IPS-15b (cell line): ENCODE measurements around the gene ACTMAP.
A peak's percentile ranks its signal among the peaks of the same experiment; 100 is the strongest.
"Not testable (repeated sequence)": the region's sequence is repeated elsewhere in the genome, so short reads cannot be mapped to it uniquely, and the experiment has no call there.

Experiments used
- H3K27me3 ChIP-seq: one replicate; pipeline ENCODE4 v1.6.1; 2013; ENCODE audit warnings: low read length; ENCODE audit not compliant: control insufficient read depth, insufficient read depth
- H3K36me3 ChIP-seq: one replicate; pipeline ENCODE4 v1.6.1; 2013; ENCODE audit warnings: low read length; ENCODE audit not compliant: control insufficient read depth, insufficient read depth
- H3K4me1 ChIP-seq: one replicate; pipeline ENCODE4 v1.6.1; 2013; ENCODE audit warnings: mild to moderate bottlenecking, low read length; ENCODE audit not compliant: control insufficient read depth, insufficient read depth
- H3K4me3 ChIP-seq: one replicate; pipeline ENCODE4 v1.5.1; 2013; ENCODE audit warnings: low read depth, low read length
- H3K9ac ChIP-seq: one replicate; pipeline ENCODE4 v1.6.1; 2013; ENCODE audit warnings: low read depth, mild to moderate bottlenecking, low read length
- H3K9me3 ChIP-seq: one replicate; pipeline ENCODE4 v1.6.1; 2013; ENCODE audit warnings: mild to moderate bottlenecking, low read length; ENCODE audit not compliant: control insufficient read depth, insufficient read depth

The ACTMAP gene

DNA sequence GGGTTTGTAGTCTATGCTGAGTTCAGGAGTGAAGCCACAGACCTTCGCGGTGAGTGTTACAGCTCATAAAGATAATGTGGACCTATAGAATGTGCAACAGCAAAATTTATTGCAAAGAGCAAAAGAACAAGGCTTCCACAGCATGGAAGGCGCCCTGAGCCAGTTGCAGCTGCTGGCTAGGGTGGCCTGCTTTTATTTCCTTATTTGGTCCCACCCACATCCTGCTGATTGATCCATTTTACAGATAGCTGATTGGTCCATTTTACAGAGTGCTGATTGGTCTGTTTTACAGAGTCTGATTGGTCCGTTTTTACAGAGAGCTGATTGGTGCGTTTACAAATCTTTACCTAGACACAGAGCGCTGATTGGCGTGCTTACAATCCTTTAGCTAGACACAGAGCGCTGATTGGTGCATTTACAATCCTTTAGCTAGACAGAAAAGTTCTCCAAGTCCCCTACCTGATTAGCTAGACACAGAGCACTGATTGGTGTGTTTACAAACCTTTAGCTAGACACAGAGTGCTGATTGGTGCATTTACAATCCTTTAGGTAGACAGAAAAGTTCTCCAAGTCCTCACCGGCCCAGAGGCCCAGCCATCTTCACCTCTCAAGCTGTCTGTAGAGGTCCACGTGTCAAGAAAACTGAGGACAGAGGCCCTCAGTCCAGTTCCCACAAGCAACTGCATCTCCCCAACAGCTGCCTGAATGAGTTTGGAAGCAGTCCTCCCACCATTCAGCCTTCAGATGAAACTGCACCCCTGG lies 21.0 kb upstream of the ACTMAP start:
- not testable (repeated sequence) for H3K4me3 ChIP-seq, H3K4me1 ChIP-seq, H3K9ac ChIP-seq, H3K36me3 ChIP-seq, H3K9me3 ChIP-seq, H3K27me3 ChIP-seq

DNA sequence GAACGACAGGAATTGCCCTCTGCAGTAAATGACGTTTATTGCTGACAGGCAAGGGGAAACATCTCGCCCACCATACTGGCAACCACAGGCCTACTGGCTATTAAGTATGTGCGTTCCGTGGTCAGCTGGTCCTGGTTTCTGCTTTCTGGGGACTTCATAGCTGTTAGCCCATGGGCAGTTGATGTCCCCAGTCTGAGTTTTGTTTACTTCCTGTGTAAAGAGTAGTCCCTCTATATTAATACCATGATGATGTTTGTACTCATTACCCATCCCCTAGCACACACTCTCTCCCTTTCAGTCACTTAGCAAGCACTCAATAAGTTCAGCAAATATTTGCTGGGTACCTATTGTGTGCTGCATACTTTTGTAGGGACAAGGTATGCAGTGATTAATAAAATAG lies 18.6 kb upstream of the ACTMAP start:
- no peaks in the 10 kb centered on the region for H3K4me1 ChIP-seq
- H3K27me3 ChIP-seq: no peaks in the 10 kb centered on the region
- no peak overlapping the region for H3K4me3 ChIP-seq
- no peaks in the 10 kb centered on the region for H3K9me3 ChIP-seq
- no peak overlapping the region for H3K9ac ChIP-seq
- peaks cover 21% of the 10 kb centered on the region for H3K36me3 ChIP-seq

DNA sequence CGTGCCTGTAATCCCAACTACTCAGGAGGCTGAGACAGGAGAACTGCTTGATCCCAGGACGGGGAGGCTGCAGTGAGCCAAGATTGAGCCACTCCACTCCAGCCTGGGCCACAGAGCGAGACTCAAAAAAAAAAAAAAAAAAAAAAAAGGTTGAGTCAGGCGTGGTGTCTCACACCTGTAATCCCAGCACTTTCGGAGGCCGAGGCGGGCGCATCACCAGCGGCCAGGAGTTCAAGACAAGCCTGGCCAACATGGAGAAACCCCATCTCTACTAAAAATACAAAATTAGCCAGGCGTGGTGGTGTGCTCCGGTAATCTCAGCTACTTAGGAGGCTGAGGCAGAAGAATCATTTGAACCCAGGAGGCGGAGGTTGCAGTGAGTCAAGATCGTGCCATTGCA lies 16.1 kb upstream of the ACTMAP start:
- H3K9ac ChIP-seq, H3K9me3 ChIP-seq, H3K4me3 ChIP-seq, H3K27me3 ChIP-seq, H3K4me1 ChIP-seq: not testable (repeated sequence)
- H3K36me3 ChIP-seq: peaks cover 46% of the 10 kb centered on the region

DNA sequence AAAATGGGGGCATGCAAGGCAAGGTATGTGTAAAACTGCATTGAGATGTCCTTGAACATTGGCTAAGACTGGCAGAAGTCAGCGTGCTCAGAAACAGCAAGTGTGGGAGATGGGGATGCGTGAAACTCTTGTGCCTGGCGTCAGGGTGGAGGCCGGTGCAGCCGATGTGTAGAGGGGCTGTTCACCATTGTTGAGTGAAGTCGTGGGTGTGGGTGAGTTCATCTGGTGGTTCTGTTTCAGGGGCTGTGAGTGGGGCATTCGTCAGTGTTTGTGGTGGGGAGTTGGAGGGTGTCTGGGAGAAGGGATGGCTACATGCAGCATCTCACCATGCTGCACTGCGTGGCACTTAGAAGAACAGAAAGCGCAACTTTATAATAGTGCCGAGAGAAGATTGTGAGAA lies 13.7 kb upstream of the ACTMAP start:
- Histone ChIP-seq H3K4me3 (no peak overlapping the region), H3K9ac (no peak overlapping the region), H3K27me3 (no peaks in the 10 kb centered on the region), H3K4me1 (no peaks in the 10 kb centered on the region), H3K36me3 (peaks cover 69% of the 10 kb centered on the region), H3K9me3 (no peaks in the 10 kb centered on the region)

DNA sequence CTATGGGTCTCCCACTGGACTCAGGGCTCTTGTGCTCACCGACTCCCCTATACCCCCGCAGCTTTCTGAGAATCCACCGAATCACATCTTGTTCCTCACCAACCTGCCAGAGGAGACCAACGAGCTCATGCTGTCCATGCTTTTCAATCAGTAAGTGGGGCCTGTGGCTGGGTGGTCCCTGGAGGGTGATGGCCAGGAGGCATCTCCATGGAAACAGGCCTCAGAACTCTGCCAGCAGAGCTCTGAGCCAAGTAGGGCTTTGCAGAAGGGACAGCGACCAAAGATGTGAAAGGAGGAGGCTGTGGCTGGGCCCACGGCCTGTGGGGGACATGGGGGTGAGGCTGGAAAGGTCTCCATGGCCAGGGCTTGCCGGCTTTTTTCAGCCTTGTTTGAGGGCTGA lies 13.2 kb upstream of the ACTMAP start:
- H3K9me3 ChIP-seq: no peaks in the 10 kb centered on the region
- H3K4me3 ChIP-seq: no peak overlapping the region
- no peaks in the 10 kb centered on the region for H3K27me3 ChIP-seq
- no peaks in the 10 kb centered on the region for H3K4me1 ChIP-seq
- peaks cover 71% of the 10 kb centered on the region for H3K36me3 ChIP-seq
- no peak overlapping the region for H3K9ac ChIP-seq

DNA sequence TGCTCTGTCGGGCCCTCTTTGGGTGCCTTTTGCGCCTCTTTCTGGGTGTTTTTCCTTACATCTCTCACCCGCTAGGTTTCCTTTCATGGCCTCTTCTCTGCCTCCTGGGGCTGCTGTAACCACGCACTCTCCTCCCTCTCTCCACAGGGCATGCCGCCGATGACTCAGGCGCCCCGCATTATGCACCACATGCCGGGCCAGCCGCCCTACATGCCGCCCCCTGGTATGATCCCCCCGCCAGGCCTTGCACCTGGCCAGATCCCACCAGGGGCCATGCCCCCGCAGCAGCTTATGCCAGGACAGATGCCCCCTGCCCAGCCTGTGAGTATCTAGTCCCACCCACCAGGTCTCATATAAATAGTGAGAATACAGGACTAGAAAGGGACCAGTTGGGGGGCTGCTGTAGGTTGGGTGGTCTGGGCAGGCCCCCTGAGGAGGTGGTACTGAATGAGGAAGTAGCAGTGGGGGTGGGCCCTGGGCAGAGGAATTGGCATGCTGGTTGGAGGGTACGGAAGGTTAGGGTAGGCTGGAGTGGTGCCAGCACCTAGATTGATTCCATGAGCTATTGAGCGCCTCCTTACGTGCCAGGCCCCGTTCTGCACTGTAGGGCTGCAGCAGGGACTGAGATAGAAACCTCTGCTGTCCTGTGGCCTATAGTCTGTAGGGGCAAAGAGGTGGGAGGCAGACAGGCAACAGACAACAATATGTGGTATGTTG lies 12.6 kb upstream of the ACTMAP start:
- H3K4me3 ChIP-seq: no peak overlapping the region
- peaks cover 77% of the 10 kb centered on the region for H3K36me3 ChIP-seq
- H3K27me3 ChIP-seq: no peaks in the 10 kb centered on the region
- H3K9me3 ChIP-seq: no peaks in the 10 kb centered on the region
- H3K9ac ChIP-seq: no peak overlapping the region
- no peaks in the 10 kb centered on the region for H3K4me1 ChIP-seq

DNA sequence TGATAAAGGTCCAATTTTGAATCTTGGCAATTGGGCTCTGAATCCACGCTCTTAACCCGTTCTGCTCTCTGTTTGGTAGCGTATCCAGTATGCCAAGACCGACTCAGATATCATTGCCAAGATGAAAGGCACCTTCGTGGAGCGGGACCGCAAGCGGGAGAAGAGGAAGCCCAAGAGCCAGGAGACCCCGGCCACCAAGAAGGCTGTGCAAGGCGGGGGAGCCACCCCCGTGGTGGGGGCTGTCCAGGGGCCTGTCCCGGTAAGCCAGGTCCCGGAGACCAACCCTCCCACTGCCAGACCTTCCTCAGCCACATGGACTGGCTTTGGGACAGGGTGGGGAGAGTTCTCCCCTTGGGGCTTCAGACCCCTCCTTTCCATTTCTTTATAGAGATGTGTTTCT lies 9.1 kb upstream of the ACTMAP start:
- H3K9me3 ChIP-seq: no peaks in the 10 kb centered on the region
- no peak overlapping the region for H3K4me3 ChIP-seq
- H3K4me1 ChIP-seq: peaks cover 4% of the 10 kb centered on the region
- peaks cover 78% of the 10 kb centered on the region for H3K36me3 ChIP-seq
- H3K27me3 ChIP-seq: no peaks in the 10 kb centered on the region
- H3K9ac ChIP-seq: no peak overlapping the region

DNA sequence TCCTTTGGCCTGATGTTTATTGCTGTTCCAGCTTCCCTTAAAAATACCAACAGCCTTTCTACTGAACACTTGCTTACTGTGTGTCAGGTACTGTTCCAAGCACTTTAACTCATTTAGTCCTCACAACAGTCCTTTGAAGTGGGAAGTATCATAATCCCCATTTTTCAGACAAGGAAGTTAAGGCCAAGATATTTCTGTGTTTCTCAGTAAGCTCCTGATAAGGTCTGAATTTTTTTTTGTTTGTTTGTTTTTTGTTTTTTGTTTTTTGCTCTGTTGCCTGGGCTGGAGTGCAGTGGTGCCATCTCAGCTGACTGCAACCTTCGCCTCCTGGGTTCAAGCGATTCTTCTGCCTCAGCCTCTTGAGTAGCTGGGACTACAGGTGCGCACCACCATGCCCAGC lies 8.2 kb upstream of the ACTMAP start:
- Histone ChIP-seq H3K4me1 (peaks cover 5% of the 10 kb centered on the region), H3K9ac (no peak overlapping the region), H3K27me3 (no peaks in the 10 kb centered on the region), H3K4me3 (no peak overlapping the region), H3K9me3 (no peaks in the 10 kb centered on the region), H3K36me3 (peaks cover 75% of the 10 kb centered on the region)

DNA sequence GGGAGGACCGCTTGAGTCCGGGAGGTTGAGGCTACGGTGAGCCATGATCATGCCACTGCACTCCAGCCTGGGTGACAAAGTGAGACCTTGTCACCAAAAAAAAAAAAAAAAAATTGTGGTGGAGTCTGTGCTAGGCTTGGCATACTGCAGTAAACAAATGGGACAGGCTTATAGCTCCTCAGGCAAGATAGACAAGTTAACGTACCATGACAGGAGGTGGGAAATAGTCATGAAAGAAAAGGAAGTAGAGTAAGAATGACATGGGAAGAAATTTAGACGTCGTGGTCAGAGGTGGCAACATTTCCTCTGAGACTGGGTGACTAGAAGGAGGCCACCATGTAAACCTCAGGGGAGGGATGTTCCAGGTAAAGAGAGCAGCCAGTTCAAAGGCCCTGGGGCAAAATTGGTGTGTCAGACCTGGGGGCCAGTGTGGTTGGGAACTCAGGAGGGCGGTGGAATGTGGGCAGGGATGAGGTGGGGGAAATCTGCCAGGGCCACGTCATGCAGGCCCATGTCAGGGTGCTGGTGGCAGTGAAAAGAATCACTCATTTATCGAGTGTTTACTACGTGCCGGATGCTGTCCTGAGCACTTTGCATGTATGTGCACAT lies 6.3 kb upstream of the ACTMAP start:
- Histone ChIP-seq H3K4me1 (peaks cover 5% of the 10 kb centered on the region), H3K27me3 (no peaks in the 10 kb centered on the region), H3K36me3 (peaks cover 61% of the 10 kb centered on the region)

DNA sequence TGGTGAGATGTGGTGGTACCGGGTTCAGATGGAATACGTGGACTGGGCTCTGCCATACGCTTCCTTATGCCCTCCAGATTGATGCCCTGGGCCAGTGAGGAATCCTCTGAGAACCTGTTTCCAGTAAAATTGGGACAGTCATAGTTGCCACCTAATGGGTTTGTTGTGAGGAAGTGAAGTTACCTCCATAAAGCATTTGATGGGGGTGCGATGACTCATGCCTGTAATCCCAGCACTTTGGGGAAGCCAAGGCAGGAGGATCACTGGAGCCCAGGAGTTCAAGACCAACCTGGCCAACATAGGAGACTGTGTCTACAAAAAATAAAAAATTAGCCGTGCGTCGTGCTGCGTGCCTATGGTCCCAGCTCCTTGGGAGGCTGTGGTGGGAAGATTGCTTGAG lies 5.5 kb upstream of the ACTMAP start:
- H3K36me3 ChIP-seq: peaks cover 54% of the 10 kb centered on the region
- no peak overlapping the region for H3K9ac ChIP-seq
- H3K27me3 ChIP-seq: no peaks in the 10 kb centered on the region
- peaks cover 5% of the 10 kb centered on the region for H3K4me1 ChIP-seq
- no peaks in the 10 kb centered on the region for H3K9me3 ChIP-seq
- no peak overlapping the region for H3K4me3 ChIP-seq

More for the DNA sequence above, 6.3 kb upstream of the ACTMAP start:
- H3K4me3 ChIP-seq: no peak overlapping the region
- no peaks in the 10 kb centered on the region for H3K9me3 ChIP-seq
- peak overlapping the region; percentile 26 for H3K9ac ChIP-seq

DNA sequence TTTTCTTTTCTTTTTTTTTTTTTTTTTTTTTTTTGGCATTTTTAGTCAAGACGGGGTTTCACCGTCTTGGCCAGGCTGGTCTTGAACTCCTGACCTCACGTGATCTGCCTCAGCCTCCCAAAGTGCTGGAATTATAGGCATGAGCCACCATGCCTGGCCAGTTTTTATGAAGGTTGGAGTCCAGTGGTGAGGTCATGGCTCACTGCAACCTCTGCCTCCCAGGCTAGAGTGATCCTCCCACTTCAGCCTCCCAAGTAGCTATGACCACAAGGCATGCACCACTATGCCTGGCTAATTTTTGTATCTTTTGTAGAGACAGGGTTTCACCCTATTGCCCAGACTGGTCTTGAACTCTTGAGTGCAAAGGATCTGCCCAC lies 5.0 kb upstream of the ACTMAP start:
- Histone ChIP-seq H3K9ac (no peak overlapping the region), H3K9me3 (no peaks in the 10 kb centered on the region), H3K4me1 (peaks cover 5% of the 10 kb centered on the region), H3K4me3 (no peak overlapping the region), H3K36me3 (peaks cover 48% of the 10 kb centered on the region), H3K27me3 (no peaks in the 10 kb centered on the region)
